ENCODE measurements around the gene PPME1. TPM values are rescaled to one million over a fixed set of nuclear protein-coding genes. Genes with fewer than 3 reads are reported as not detected.

PPME1 gene
- total RNA-seq, 2 donors from 2014 or later, result 44.1 to 61.5 TPM

- Histone ChIP-seq H3K4me1 (peaks cover 4% of the 10 kb centered on the region), H3K27ac (no peak overlapping the region), H3K9ac (ENCODE audit: low read depth in 2 of 2, low read length in 2 of 2) (no peak overlapping the region), H3K27me3 (no peaks in the 10 kb centered on the region), H3K36me3 (no peaks in the 10 kb centered on the region), H3K9me3 (no peaks in the 10 kb centered on the region), H3K4me3 (no peak overlapping the region)
- TF ChIP-seq CTCF (IDR thresholded peaks at IDR 0.05), result no peak
- no peak for DNase-seq
- intact Hi-C loops (cut with DNase I), result no loop called here
These were observed 37.7 kb upstream of the PPME1 start for GRCh38 chr11:74133436-74133835.

- H3K9me3 ChIP-seq, result no peaks in the 10 kb centered on the region
- H3K9ac ChIP-seq (ENCODE audit: low read depth in 2 of 2, low read length in 2 of 2), result no peak overlapping the region
- H3K36me3 ChIP-seq, result no peaks in the 10 kb centered on the region
- intact Hi-C loops (cut with DNase I), result no loop called here
- no peak for TF ChIP-seq CTCF (IDR thresholded peaks at IDR 0.05)
- H3K4me1 ChIP-seq, result peaks cover 4% of the 10 kb centered on the region
- no peak overlapping the region for H3K4me3 ChIP-seq
- DNase-seq, result no peak
- H3K27me3 ChIP-seq, result no peaks in the 10 kb centered on the region
- H3K27ac ChIP-seq, result no peak overlapping the region
These were observed 36.4 kb upstream of the PPME1 start for GRCh38 chr11:74134661-74135060.

- TF ChIP-seq CTCF (IDR thresholded peaks at IDR 0.05), result no peak
- no peak overlapping the region for H3K27ac ChIP-seq
- H3K4me1 ChIP-seq, result peaks cover 4% of the 10 kb centered on the region
- intact Hi-C loops (cut with DNase I), result no loop called here
- H3K36me3 ChIP-seq, result no peaks in the 10 kb centered on the region
- DNase-seq, result no peak
- H3K4me3 ChIP-seq, result no peak overlapping the region
- no peaks in the 10 kb centered on the region for H3K27me3 ChIP-seq
- no peak overlapping the region for H3K9ac ChIP-seq (ENCODE audit: low read depth in 2 of 2, low read length in 2 of 2)
- no peaks in the 10 kb centered on the region for H3K9me3 ChIP-seq
These were observed 35.8 kb upstream of the PPME1 start for GRCh38 chr11:74135127-74135840.

GRCh38 chr11:74138021-74138420 is 33.1 kb upstream of the PPME1 start:
- Histone ChIP-seq H3K36me3 (no peaks in the 10 kb centered on the region), H3K4me3 (no peak overlapping the region), H3K4me1 (peaks cover 4% of the 10 kb centered on the region), H3K9me3 (no peaks in the 10 kb centered on the region), H3K27ac (peak overlapping the region; percentile 61), H3K9ac (ENCODE audit: low read depth in 2 of 2, low read length in 2 of 2) (peak overlapping the region in 1 of 2 donors; percentile 13), H3K27me3 (no peaks in the 10 kb centered on the region)
- intact Hi-C loops (cut with DNase I), result no loop called here
- no peak for TF ChIP-seq CTCF (IDR thresholded peaks at IDR 0.05)
- DNase-seq, result no peak

- no peak overlapping the region for H3K9ac ChIP-seq (ENCODE audit: low read depth in 2 of 2, low read length in 2 of 2)
- H3K4me3 ChIP-seq, result no peak overlapping the region
- no peaks in the 10 kb centered on the region for H3K27me3 ChIP-seq
- intact Hi-C loops (cut with DNase I), result no loop called here
- TF ChIP-seq CTCF (IDR thresholded peaks at IDR 0.05), result no peak
- H3K9me3 ChIP-seq, result no peaks in the 10 kb centered on the region
- peak overlapping the region; percentile 61 for H3K27ac ChIP-seq
- H3K4me1 ChIP-seq, result peaks cover 4% of the 10 kb centered on the region
- H3K36me3 ChIP-seq, result no peaks in the 10 kb centered on the region
- peak; percentile 48 for DNase-seq
These were observed 32.5 kb upstream of the PPME1 start for GRCh38 chr11:74138572-74138971.
